Measurements from ENCODE around the gene TMEM269.
A peak's percentile ranks its signal among the peaks of the same experiment; 100 is the strongest.
"Not testable (repeated sequence)": the region's sequence is repeated elsewhere in the genome, so short reads cannot be mapped to it uniquely, and the experiment has no call there.

The TMEM269 gene

DNA sequence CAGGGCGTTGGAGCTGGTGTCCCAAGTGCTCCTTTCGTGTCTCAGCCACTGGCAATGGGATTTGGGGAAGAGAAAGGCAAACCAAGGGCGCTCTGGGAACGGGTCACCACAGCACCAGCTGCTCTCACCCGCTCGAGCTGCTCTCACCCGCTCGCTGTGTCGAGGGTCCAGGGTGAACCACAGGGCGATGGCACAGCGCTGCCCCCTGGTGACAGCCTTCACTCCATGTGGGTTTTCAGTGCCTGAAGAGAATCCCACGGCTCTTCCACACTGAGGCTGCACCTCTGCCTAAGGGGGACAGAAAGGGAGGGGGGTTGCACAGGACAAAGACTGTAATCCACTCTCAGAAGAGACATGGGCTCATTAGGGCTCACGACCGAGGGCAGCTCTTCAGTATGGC is 37.7 kb upstream of the TMEM269 start:
- peak in 26 of 58 donors; percentile 8 to 68 (median 24) for DNase-seq

DNA sequence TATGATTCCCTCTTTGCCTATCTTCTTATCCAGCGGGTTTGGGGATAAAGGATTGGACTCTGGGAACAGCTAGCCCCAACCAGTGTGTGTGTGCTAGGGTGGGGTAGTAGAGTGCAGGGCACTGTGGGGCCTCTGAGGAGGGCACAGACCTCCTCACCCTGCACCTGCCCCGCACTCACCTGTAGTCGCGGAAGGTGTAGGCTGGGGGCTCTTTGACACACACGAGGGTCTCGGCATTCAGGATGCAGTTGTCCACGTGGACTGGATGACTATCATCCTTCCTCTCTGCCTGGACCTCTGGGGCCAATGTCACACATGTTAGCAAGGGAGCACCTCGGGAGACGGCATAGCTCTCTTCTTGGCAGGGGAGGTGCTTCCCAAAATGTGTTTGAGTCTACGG is 36.8 kb upstream of the TMEM269 start:
- DNase-seq = no peak

DNA sequence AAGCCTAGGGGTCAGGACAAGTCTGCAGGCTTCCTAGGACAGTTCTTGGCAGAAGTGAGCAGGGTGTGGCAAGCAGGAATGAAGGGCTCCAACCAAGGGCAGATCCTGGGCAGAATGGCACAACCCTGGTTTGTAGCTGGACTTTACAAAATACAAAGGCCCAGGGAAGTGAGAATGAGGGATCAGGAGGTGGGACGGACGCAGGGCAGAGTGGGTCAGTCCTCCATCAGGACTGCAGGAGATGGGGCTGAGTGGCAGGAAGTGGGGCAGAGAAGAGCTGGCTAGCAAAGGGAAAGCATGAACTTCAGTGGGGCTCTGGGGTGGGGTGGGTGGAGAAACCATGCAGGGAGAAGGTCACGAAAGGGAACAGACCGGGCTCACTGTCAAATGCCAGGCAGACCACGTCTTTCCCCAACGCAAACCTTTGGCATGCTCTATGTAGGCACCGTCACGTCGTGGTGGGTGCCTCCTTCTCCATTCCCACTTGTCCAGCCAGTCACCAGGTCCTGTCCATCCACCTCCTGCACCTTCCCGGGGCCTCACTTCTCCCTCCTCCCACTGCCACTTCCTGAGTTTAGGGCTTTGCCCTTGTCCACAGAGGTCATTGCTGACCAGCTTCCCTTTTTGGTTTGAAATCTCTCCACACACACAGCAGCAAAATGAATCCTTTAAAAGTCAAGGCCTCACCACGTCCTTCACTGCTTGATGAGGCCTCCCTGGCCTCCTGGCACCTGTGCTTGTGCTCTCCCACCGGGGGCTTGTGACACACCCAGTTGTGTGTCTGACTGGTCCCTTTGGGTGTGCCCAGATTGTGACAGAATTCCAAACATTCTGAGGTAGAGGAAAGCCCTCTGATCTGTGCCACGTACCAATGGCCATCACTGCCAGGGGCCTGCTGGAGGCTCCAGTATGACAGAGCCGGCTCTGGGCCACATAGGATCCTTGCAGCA is 36.1 kb upstream of the TMEM269 start:
- no peak for DNase-seq

DNA sequence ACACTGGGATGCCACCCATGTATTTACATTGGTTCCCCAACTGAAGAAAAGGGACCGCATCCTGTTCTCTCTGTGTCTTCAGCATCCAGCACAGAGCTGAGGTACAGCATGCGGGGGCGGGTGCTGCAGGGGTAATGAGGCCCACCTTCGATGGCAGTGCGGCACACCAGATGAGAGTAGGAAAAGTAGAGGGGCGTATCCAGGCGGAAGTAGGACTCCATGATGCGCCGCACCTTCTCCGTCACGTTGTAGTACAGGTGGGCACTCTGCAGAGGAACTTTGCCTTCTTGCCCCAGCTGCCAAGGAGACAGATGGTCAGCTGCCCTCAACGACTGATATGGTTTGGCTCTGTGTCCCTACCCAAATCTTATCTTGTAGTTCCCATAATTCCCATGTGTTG is 34.8 kb upstream of the TMEM269 start:
- no peak for DNase-seq

DNA sequence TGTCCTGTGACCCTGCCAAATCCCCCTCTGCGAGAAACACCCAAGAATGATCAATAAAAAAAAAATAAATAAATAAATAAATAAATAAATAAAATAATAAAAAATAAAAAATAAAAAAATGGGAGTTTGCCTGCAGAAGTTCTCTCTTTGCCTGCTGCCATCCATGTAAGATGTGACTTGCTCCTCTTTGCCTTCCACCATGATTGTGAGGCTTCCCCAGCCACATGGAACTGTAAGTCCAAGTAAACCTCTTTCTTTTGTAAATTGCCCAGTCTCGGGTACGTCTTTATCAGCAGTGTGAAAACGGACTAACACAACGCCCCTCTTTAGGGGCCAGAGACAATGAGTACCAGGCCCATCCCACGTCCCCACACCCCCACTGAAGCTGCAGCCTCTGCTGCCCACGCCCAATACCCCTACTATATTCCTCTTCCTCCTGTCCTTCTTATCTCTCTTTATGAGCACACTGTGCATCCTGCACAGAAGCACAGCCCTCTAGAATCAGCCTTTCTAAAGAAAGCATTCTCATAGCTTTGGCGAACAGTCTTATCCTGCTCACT is 33.2 kb upstream of the TMEM269 start:
- not testable (repeated sequence) for DNase-seq

DNA sequence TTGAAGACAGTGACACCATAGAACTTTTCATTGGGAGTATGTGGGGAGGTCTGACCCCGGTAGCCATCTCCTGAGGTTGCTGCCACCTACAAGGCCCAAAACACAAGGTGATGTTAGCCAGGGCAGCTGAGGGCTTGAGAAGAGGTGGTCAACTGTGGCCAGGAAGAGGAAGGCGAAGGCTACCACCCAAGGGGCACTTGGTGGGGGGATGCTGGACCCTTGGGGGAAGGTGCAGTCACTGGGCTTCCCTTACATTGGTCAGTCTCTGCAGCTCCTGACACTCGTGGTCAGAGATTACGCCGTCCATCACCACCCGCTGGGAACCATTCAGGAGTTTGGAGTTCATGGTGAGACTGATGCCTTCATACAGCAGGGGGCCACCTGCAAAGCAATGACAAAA is 32.5 kb upstream of the TMEM269 start:
- DNase-seq = no peak

DNA sequence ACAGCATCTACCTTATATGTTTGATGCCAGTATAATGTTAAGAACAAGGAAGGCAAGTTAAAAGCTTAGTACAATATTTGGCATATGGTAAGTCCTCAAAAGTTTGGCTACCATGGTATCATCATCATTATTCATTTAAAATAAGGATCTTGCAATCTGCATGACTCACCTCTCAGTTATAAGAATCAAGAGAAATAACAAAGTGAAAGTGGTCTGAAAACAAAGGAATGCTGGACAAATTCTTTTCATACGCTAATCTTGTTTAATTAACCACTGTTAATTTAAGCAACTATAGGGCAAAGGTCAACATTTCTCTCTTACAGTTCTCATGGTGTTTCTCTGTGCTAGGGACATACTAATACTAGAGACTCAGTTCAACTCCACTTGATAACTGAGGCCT is 31.7 kb upstream of the TMEM269 start:
- no peak for DNase-seq

DNA sequence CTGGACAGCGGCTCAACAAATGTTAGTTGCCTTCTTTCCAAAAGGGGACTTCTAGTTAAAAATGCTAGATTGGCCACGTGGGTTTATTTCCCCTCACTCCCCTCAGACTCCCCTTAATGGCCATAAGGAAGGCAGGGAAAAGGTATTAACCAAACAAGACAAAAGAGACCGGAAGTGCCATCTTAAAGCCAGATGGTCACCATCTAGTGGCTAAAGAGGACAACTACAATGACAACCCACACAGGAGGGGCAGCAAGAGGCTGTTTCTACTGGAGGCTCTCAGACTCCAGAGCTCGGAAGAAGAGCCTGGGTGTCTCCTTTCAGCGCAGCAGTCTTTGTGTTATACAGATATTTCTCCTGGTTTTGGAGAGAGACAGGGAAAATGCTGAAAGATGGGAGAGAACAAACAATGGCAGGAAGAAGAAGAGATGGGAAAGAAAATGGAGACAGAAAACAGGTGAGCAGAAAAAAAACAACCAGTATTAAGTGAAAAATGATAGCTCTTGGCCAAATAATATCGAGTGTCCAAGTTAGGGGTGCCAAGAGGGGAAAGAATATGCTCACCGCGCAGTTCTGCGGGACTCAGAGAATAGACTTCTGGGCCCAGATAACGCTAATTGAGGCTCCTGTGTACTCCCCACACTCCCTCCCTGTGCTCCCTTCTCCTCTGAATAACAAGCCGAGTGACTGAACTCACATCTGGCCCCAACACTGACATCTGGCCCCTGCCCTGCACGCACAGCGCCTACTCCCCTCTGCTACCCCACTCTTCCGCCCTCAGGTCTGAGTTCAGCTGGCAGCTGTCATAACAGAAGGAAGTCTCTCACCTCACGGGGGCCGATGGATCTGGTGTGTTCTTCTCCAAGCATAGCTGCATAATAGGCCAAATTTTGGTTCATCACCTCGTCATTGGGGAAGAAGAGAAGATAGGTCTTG is 27.6 kb upstream of the TMEM269 start:
- DNase-seq = peak in 1 of 58 donors; percentile 39

DNA sequence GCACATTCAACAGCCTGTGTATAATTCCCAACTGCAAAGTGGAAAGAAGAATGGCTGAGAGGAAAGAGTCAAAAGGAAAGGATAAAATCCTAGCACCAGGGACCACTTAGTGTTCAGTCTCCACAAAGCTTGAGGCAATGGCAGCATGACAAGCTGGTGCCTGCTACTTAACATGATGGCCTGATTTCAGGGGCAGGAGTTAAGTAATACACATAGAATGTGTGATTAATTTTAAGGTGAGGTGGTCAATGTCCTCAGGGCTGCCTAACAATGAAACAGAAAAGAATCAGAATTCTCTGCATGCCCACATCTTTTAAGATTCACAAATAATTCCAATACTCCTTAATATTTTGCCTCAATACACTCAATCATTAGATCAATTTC is 26.9 kb upstream of the TMEM269 start:
- DNase-seq = no peak

DNA sequence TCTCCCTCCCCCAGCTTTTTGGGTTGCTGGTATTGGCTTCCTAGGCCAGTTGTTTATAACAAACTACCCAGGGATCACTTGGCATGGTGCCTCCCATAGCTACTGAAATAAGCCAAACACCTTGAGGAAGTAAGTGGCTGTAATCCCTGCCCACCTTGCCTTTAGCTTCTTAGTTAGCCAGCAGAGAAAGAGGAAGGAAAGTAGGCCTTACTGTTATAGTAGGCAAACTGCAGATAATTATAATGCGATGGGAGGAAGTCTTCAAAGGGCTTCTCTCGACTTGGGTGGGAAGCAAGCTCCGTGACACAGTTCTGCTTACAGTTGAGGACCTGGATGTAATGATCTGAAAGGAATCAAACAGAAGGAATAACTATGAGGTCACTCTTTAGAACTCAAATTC is 26.1 kb upstream of the TMEM269 start:
- DNase-seq = no peak

DNA sequence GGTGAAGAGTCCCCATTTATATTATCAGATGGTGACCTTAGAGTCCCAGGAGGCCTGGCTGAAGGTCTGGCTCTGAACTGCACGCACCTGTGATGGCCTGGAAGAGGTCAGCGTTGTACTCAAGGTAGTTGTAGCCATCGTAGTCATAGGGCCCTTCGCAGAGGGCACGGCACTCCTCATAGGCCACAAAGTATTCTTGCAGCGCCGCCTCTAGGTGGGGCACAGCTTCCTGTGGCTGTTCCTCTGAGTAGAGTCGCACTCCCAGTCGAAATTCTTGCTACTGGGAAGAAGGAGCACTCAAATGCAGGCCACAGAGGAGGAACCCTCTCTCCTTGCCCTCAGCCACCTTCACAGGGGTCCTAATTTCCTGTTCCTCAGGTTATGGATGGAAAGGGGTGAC is 25.7 kb upstream of the TMEM269 start:
- DNase-seq = no peak

DNA sequence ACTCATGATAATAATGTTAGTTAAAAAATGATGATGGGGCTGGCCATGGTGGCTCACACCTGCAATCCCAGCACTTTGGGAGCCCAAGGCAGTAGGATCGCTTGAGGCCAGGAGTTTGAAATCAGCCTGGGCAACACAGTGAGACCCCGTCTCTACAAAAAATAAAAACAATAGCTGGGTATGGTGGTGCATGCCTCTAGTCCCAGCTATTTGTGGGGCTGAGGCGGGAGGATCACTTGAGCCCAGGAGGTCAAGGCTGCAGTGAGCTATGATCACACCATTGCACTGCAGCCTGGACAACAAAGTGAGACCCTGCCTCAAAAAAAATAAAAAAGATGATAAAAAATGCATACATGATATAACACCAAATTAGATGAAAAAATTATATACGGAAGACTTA is 23.2 kb upstream of the TMEM269 start:
- no peak for DNase-seq

DNA sequence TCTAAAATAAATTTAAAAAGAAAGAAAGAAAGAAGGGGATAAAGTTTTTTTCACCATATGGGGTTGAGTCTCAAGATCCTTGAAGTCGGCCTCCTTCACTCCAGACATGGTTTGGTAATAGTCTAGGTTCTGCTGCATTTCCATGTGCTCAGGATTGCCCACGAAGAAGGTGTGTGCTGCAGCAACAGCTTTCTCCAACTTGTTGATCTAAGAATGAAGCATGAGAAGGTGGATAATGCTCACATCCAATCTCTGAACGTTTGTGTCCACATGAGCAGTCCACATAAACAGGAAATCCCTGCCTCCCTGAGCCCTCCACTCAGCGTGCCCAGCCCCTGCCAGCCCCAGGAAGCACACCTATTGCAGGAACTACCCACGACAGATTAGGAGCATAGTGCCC is 22.5 kb upstream of the TMEM269 start:
- DNase-seq = no peak

DNA sequence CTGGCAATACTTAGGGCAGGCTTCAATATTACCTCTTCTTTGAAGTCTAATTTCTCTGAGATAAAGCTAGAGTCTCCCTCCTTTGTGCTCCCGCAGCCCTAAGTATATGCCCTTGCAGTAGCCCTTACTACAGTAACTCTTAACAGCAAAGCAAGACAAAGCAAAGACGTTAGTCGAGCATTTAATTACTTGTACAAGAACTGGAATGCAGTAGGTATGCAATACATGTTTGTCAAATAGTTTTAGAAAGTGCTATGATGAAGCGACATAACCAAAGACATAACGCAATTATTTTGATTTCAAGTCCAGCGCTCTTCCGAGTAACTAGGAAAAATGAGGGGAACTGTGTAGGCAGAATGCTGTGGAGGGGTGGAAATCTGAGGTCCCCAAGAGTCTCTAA is 19.5 kb upstream of the TMEM269 start:
- DNase-seq = no peak

DNA sequence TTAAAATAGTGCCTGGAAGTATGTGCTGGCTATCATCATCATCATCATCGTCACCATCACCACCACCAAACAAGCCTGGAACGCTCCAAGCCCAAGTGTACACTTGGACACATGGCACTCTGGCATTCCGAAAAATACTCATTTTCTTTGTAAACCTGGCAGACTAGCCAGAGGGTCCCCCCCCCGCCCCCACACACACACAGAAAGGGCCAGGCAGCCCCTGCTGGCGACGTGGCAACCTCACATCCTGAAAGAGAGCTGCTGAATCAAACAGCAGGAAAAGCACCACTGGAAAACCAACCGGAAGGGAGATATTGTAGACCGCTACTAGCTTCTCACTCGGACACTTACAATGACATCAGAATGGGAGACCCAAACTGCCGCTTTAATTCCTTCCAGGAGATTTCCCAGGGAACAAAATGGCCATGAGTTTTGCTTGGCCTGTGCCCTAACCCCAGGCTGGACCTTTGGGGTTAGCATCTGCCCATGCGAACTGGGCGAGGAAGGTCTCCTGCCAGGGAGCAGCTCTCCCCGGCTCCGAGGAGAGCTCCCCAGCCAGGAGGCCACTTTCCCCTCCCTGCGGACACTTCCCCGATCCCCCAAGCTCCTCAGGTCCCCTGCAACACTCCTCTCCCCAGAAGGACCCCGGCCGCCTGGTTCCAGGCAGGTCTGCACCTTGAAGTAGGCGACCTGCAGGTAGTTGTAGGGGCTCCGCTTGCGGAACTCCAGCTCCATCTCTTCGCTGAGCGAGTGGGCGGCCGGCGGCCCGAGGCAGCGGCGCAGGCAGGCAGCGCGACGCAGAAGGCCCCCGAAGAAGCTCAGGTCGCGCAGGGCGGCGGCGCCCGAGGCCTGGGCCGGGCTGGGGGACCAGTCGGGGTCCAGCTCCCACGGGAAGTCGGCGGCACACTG is 18.7 kb upstream of the TMEM269 start:
- peak in 26 of 58 donors; percentile 8 to 72 (median 49) for DNase-seq

DNA sequence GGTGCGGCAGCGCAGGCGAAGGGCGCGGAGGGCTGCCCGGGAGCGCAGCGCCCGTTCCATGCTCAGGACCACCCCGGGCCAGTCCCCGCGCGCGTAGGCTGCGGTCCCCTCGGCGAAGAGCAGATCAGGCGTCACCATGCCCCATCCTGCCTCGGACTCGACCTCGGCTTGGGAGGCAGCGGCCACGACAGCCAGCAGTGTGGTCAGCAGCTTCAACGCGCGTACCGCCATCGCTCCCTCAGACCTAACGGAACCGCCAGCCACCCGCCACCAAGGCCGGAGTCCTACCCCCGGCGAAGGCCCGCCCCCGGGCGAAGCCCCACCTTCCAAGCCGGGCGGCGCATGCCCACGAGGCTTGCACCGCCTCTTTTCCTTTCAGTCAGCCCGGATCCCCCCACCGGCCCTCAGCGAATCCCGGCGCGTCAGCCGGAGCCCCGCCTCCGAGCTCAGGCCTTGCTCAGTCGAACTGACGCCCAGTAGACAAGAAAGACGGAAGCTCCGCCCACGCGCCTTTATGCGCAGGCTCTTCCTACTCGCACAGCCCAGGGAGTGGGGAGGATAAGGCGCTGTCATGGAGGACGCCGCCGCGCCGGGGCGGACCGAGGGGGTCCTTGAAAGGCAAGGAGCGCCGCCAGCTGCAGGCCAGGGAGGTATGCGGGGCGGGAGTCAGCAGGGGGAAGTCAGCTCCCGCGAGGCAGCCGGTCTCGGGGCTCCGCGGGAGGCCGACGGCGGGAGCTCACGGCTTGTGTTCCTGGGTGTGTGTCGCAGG is 17.9 kb upstream of the TMEM269 start, which contains the start of the genes C1orf50 and P3H1:
Gene C1orf50 (plus strand): TSS at position 509 of the 769 bp plus-strand sequence. CDS start 63 bp downstream, at position 572.
Gene P3H1 (minus strand): TSS at position 288 of the 769 bp plus-strand sequence. CDS start 57 bp downstream, at position 231.
- DNase-seq = peak; percentile 89 to 100 (median 99)

DNA sequence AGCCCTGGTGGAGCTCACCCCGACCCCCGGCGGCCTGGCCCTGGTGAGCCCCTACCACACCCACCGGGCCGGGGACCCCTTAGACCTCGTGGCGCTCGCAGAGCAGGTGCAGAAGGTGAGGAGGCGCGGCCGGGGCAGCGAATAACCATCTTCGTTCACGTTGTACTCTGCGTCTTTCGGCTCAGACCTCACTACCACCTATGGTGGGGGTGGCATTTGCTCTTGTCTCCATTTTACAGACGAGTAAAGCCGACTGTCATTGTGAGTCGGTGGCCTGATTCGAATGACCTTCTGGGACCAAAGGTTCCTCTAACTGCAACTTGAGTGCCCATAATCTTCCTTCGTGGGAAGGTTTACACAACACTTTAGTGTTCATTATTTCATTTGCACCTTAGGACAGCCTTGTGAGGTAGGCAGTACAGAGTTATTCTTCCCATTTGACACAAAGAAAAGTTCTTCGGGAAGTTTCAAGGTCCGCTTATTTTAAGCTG is 17.2 kb upstream of the TMEM269 start:
- DNase-seq = peak in 3 of 58 donors; percentile 50 to 63 (median 53)

DNA sequence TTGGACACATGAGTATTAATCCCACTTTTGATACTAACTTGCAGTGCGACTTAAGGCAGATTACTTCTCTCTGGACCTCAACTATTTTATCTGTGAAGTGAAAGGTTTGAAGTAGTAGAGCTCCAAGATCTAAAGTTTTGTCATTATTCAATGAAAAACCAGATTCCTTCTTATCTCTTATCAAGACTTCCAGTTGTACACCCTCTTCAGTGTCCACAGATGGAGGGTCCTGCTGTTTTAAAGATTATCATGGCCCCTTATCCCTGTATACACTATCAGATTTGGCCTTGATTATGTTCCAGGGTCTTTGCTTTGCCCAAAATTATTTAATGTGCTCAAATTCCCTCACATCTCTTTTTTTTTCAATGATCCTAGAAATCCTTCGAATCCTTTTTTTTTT is 16.6 kb upstream of the TMEM269 start:
- no peak for DNase-seq

DNA sequence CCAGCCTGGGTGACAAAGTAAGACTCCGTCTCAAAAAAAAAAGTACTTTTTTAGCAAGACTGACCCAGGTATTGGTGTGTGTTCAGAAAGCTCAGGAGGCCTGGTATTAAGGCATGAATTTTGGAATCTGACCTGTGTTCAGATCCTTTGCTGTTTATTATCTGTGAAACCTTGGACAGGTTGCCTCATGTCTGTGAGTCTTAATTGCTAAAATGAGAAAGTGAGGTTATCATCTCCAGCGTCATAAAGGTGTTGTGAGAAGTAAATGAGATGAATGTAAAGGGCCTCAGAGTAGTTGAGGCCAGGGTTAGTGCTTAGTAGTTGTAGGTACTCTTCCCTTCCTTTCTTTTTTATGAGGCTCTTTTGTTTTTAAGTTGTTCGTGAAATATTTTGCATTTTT is 15.0 kb upstream of the TMEM269 start:
- no peak for DNase-seq

Data from anterior cingulate cortex (tissue), 58 donors.